B cell (primary cell): ENCODE data around the gene ZFAND2A. TPM values are rescaled to one million over a fixed set of nuclear protein-coding genes. Genes with fewer than 3 reads are reported as not detected.

ENCODE experiments used
- ATAC-seq: fragments of 200-7000 bp; cut with Tn5 transposase; one replicate; pipeline ENCODE4 v1.10.0; 2021; ENCODE audit warnings: low read depth, mild to moderate bottlenecking, moderate number of reproducible peaks, moderate library complexity
- CTCF ChIA-PET: fragments of 350-600 bp; sonication (Branson Sonifier 250); formaldehyde crosslinking; loops from one replicate; lab custom pipeline; 2021; ENCODE audit warnings: antibody characterized with exemption, inconsistent platforms; lab: Charles Lee
- POLR2A ChIA-PET: fragments of 350-600 bp; sonication (Branson Sonifier 250); formaldehyde crosslinking; loops from one replicate; lab custom pipeline; 2021; ENCODE audit warnings: antibody characterized with exemption; lab: Charles Lee
- DNase-seq: peaks from one replicate; pipeline ENCODE4 v3.0.0; 2013
- H2AFZ ChIP-seq: 2 replicates; pipeline ENCODE4 v1.6.1; 2012; ENCODE audit warnings: mild to moderate bottlenecking, low read depth, low read length; ENCODE audit not compliant: insufficient read depth, poor library complexity, severe bottlenecking
- H3K27ac ChIP-seq, 2 donors: 1 replicate in 1 of 2; 2 replicates in 1 of 2; pipeline ENCODE4 v1.5.1; 2012 to 2013; ENCODE audit warnings: low read length in 2 of 2, mild to moderate bottlenecking in 2 of 2, moderate library complexity in 1 of 2
- H3K27me3 ChIP-seq, 4 experiments: fragments of 200-600 bp in 1 of 4; sonication (generic) in 1 of 4; replicated peaks in 1 of 4; 1 replicate in 2 of 4; 2 replicates in 2 of 4; pipeline versions ENCODE4 v1.6.1 to v1.7.0; 2013 to 2016; ENCODE audit warnings: low read length in 3 of 4, mild to moderate bottlenecking in 2 of 4, mixed read lengths in 1 of 4, moderate library complexity in 1 of 4; ENCODE audit not compliant: insufficient read depth in 4 of 4, control insufficient read depth in 3 of 4; ENCODE audit errors: control extremely low read depth in 1 of 4
- H3K36me3 ChIP-seq, 2 experiments: replicated peaks in 1 of 2; 1 replicate in 1 of 2; 2 replicates in 1 of 2; pipeline versions ENCODE4 v1.6.1 to v1.7.1; 2013; ENCODE audit warnings: low read length in 1 of 2; ENCODE audit not compliant: insufficient read depth in 2 of 2, control insufficient read depth in 1 of 2; ENCODE audit errors: control extremely low read depth in 1 of 2, extremely low read depth in 1 of 2
- H3K4me1 ChIP-seq, 2 donors: fragments of 200-600 bp in 1 of 2; sonication (generic) in 1 of 2; 1 replicate in 1 of 2; 2 replicates in 1 of 2; pipeline versions ENCODE4 v1.5.1 to v1.6.1; 2013 to 2017; ENCODE audit warnings: low read length in 2 of 2; ENCODE audit not compliant: control insufficient read depth in 2 of 2, insufficient read depth in 2 of 2
- H3K4me2 ChIP-seq: replicated peaks from 2 replicates; pipeline ENCODE3; 2012; ENCODE audit warnings: mild to moderate bottlenecking, low read depth, low read length; ENCODE audit not compliant: poor library complexity, severe bottlenecking
- H3K4me3 ChIP-seq, 5 experiments: fragments of 200-600 bp in 1 of 5; sonication (generic) in 1 of 5; 1 replicate in 3 of 5; 2 replicates in 2 of 5; pipeline versions ENCODE4 v1.5.1 to v1.7.0; 2011 to 2016; ENCODE audit warnings: low read length in 4 of 5, mild to moderate bottlenecking in 4 of 5, low read depth in 2 of 5, control low read depth in 1 of 5, moderate library complexity in 1 of 5; ENCODE audit not compliant: insufficient read depth in 1 of 5; ENCODE audit errors: control extremely low read depth in 1 of 5, extremely low read depth in 1 of 5
- H3K79me2 ChIP-seq: fragments of 200-600 bp; sonication (generic); one replicate; pipeline ENCODE4 v1.6.0; 2016; ENCODE audit warnings: low read length; ENCODE audit not compliant: control insufficient read depth, insufficient read depth
- H3K9ac ChIP-seq: fragments of 200-600 bp; sonication (generic); 2 replicates; pipeline ENCODE4 v1.6.1; 2017; ENCODE audit warnings: mild to moderate bottlenecking, low read length, moderate library complexity
- H3K9me3 ChIP-seq, 3 donors: one replicate each; pipeline versions ENCODE4 v1.6.1 to v1.7.1; 2013; ENCODE audit warnings: low read length in 2 of 3; ENCODE audit not compliant: control insufficient read depth in 2 of 3, insufficient read depth in 1 of 3; ENCODE audit errors: control extremely low read depth in 1 of 3
- H4K20me1 ChIP-seq: 2 replicates; pipeline ENCODE4 v1.6.0; 2012; ENCODE audit warnings: mild to moderate bottlenecking, low read length; ENCODE audit not compliant: insufficient read depth, control insufficient read depth, poor library complexity, severe bottlenecking
- H3K27ac Mint-ChIP-seq: one replicate; pipeline ENCODE4 v1.8.0; 2021; ENCODE audit warnings: mixed read lengths
- H3K27me3 Mint-ChIP-seq: one replicate; pipeline ENCODE4 v1.8.0; 2021; ENCODE audit warnings: mixed read lengths
- H3K4me1 Mint-ChIP-seq: one replicate; pipeline ENCODE4 v1.8.0; 2021; ENCODE audit warnings: mixed read lengths
- H3K4me3 Mint-ChIP-seq: one replicate; pipeline ENCODE4 v1.8.0; 2021; ENCODE audit warnings: mixed read lengths
- H3K9me3 Mint-ChIP-seq: one replicate; pipeline ENCODE4 v1.8.0; 2022; ENCODE audit warnings: mixed read lengths; ENCODE audit not compliant: insufficient read depth
- CTCF ChIP-seq: fragments of 200-600 bp; IDR thresholded peaks from one replicate; pipeline ENCODE4 v1.8.0; 2022; ENCODE audit warnings: antibody characterized with exemption, mild to moderate bottlenecking
- EZH2 ChIP-seq: IDR thresholded peaks from 2 replicates; pipeline ENCODE4 v1.6.1; 2012; ENCODE audit warnings: borderline replicate concordance, low read depth, mild to moderate bottlenecking, moderate library complexity, low read length; ENCODE audit not compliant: insufficient read depth, poor library complexity, severe bottlenecking
- WGBS: methylation state at CpG from one replicate; pipeline ENCODE4 v1.1.5; 2013; ENCODE audit warnings: missing lambda C conversion rate; ENCODE audit not compliant: insufficient coverage; 5-methylcytosine and 5-hydroxymethylcytosine counted together
- intact Hi-C: fragments of 100-400 bp; cut with micrococcal nuclease; formaldehyde crosslinking; loops from one replicate; pipeline ENCODE4 v1.10.0; 2022
- polyA plus RNA-seq: library from polyadenylated mRNA; depleted of rRNA; stranded (reverse); fragments of >200 nt; gene quantifications from 2 replicates; pipeline ENCODE4 v1.2.3, GENCODE V29; 2012
- total RNA-seq, 2 donors: library from RNA; stranded (reverse); fragments of 120-200 nt in 1 of 2; gene quantifications; 1 replicate in 1 of 2; 2 replicates in 1 of 2; pipeline versions ENCODE4 v1.2.3 to v1.2.4, GENCODE V29; 2013 to 2022

ZFAND2A gene
- total and polyA plus RNA-seq, 2 donors (not counting 1 experiment from before 2014, with no cell fraction given): 26.7 to 113 TPM

DNA sequence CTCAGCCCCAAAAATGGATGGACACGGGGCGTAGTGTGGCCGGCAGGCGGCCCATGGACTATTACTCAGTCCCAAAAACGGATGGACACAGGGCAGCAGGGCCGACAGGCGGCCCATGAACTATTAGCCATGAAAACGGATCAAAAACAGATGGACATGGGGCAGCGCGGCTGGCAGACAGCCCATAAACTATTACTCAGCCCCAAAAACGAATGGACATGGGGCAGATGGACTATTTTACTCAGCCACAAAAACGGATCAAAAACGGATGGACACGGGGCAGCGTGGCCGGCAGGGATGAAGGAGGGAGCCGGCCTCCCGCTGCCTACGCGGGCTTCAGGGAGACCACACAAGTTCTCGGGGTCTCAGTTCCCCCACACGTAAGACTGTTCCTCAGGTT is 39.2 kb downstream of the ZFAND2A start:
- peaks cover 5% of the 10 kb centered on the region for H3K4me1 Mint-ChIP-seq
- Histone ChIP-seq H3K9ac (no peak overlapping the region), H4K20me1 (no peaks in the 10 kb centered on the region), H3K4me3 (no peak overlapping the region), H3K4me1 (peaks cover 7 to 10% of the 10 kb centered on the region in 2 donors), H3K36me3 (no peaks in the 10 kb centered on the region), H3K27ac (no peak overlapping the region), H3K9me3 (peaks cover 0 to 2% (median 0%) of the 10 kb centered on the region in 3 donors), H3K79me2 (peaks cover 25% of the 10 kb centered on the region), H3K27me3 (no peaks in the 10 kb centered on the region), H2AFZ (no peak overlapping the region), H3K4me2 (no peak overlapping the region)
- CTCF ChIA-PET: interaction anchor here (1.4 kb wide), 1 partner anchor 128 kb away, joined by 3 read pairs; no protein-coding TSS in a partner anchor
- H3K27me3 Mint-ChIP-seq: no peaks in the 10 kb centered on the region
- H3K27ac Mint-ChIP-seq: no peak overlapping the region
- no peak overlapping the region for H3K4me3 Mint-ChIP-seq
- 95% methylated on average over 22 of the region's 22 CpGs for WGBS
- no peak for ATAC-seq
- TF ChIP-seq CTCF (no peak), EZH2 (no peak)
- POLR2A ChIA-PET: no interaction called here
- no peaks in the 10 kb centered on the region for H3K9me3 Mint-ChIP-seq
- intact Hi-C loops: no loop called here
- DNase-seq: no peak

DNA sequence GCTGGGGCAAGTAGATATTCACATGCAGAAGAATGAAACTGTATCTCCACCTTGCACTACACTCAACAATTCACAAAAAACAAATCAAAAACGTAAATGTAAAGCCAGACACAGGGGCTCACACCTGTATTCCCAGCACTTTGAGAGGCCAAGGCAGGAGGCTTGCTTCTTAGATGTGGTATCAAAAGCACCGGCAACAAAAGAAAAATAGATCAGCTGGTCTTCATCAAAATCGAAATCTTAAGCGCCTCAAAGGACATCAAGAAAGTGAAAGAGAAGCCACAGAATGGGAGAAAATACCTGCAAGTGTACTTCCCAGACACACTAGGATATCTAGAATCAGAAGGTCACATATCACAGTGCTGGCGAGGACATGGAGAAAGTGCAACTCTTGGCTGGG is 40.8 kb downstream of the ZFAND2A start:
- intact Hi-C loops: loop anchor here (2.0 kb wide), 1 partner anchor 16 kb away; no protein-coding TSS in a partner anchor
- 96% methylated on average over 5 of the region's 5 CpGs for WGBS
- Histone ChIP-seq H4K20me1 (no peaks in the 10 kb centered on the region), H3K27me3 (no peaks in the 10 kb centered on the region), H3K27ac (no peak overlapping the region), H3K9ac (no peak overlapping the region), H3K79me2 (peaks cover 31% of the 10 kb centered on the region), H3K4me3 (no peak overlapping the region), H3K36me3 (no peaks in the 10 kb centered on the region), H3K4me2 (no peak overlapping the region), H2AFZ (no peak overlapping the region), H3K4me1 (peaks cover 7 to 10% of the 10 kb centered on the region in 2 donors), H3K9me3 (peaks cover 0 to 2% (median 0%) of the 10 kb centered on the region in 3 donors)
- ATAC-seq (no peak), DNase-seq (no peak)
- Mint-ChIP-seq H3K4me1 (peaks cover 5% of the 10 kb centered on the region), H3K4me3 (no peak overlapping the region), H3K9me3 (no peaks in the 10 kb centered on the region), H3K27me3 (no peaks in the 10 kb centered on the region), H3K27ac (no peak overlapping the region)
- POLR2A ChIA-PET: no interaction called here
- TF ChIP-seq CTCF: no peak
- TF ChIP-seq EZH2: no peak
- CTCF ChIA-PET: no interaction called here
